RWPE2 (cell line): ENCODE results near the gene OBI1.

Source experiments
- ATAC-seq: fragments of 200-7000 bp; cut with Tn5 transposase; 3 replicates; pipeline ENCODE4 v1.9.1; 2021; ENCODE audit warnings: low read depth
- DNase-seq: peaks from one replicate; pipeline ENCODE4 v3.0.0-alpha.2; 2020; ENCODE audit warnings: low spot score
- H3K27ac ChIP-seq: fragments of 450-650 bp; 2 replicates; pipeline ENCODE4 v1.5.1; 2017; ENCODE audit warnings: mild to moderate bottlenecking; ENCODE audit not compliant: poor library complexity, severe bottlenecking
- H3K27me3 ChIP-seq: fragments of 250-450 bp; sonication (Bioruptor Pico); 2 replicates; pipeline ENCODE4 v1.5.1; 2021; ENCODE audit warnings: mild to moderate bottlenecking, moderate library complexity; ENCODE audit not compliant: insufficient read depth, poor library complexity, severe bottlenecking
- H3K36me3 ChIP-seq: fragments of 250-450 bp; sonication (Bioruptor Pico); 2 replicates; pipeline ENCODE4 v1.5.1; 2020; ENCODE audit warnings: low read depth, mild to moderate bottlenecking, moderate library complexity
- H3K4me1 ChIP-seq: fragments of 250-450 bp; sonication (Bioruptor Pico); 2 replicates; pipeline ENCODE4 v1.5.1; 2021; ENCODE audit warnings: mild to moderate bottlenecking, moderate library complexity; ENCODE audit not compliant: insufficient read depth, poor library complexity, severe bottlenecking
- H3K4me3 ChIP-seq: fragments of 250-450 bp; sonication (Bioruptor Pico); 2 replicates; pipeline ENCODE4 v1.5.1; 2021; ENCODE audit warnings: mild to moderate bottlenecking, moderate library complexity; ENCODE audit not compliant: severe bottlenecking
- H3K9me3 ChIP-seq: fragments of 250-450 bp; sonication (Bioruptor Pico); 2 replicates; pipeline ENCODE4 v1.5.1; 2021; ENCODE audit warnings: mild to moderate bottlenecking, moderate library complexity; ENCODE audit not compliant: severe bottlenecking
- TF ChIP-seq, protein P1 (sequence below): fragments of 450-650 bp; IDR thresholded peaks from one replicate; pipeline ENCODE4 v1.5.1; 2017; ENCODE audit warnings: mild to moderate bottlenecking, moderate library complexity; ENCODE audit not compliant: poor library complexity, severe bottlenecking

Gene OBI1

DNA sequence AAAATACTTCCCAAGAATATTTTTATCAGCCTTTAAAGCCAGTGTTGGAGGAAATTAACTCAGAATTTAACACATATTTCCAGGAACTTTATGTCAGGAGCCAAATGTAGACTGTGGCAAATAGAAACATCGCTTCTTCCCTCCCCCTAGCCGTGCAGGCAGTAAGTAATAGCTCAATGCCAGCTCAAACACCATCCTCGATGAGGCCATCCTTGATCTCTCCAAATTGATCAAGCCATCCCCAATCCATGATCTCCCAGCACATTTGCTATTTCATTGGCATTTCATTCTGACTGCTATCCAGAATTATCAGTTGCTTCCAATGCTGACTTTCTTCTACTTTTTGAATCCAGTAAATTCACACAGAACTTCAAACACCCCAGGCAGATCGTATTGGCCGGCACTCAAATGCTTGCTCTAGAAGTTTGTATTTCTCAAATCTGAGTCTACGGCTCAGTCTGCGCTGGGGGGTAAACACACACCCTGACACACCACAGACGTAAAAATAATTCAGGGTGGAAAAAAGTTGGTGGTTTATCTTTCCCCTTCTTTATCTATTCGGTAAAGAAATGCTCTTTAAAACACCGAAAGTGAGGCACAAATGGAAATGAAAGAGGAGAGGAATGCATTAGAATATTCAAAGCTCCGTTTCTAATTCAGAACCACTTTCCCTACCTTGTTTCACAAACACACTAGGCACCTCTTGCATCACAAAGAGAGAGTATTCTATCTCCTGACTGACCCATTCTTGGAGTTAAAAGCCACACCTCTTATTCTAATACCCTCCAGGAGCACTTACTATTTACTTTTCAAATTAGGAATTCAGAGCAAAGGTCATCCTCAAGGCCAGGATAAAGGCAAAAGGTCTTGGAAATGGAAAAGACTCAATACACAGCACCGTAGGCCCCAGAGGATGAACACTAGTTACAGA lies 991 bp downstream of the OBI1 start:
- peak; percentile 48 for ATAC-seq
- Histone ChIP-seq H3K9me3 (no peaks in the 10 kb centered on the region), H3K4me3 (peak overlapping the region; percentile 52), H3K27me3 (no peaks in the 10 kb centered on the region), H3K27ac (peak overlapping the region; percentile 65), H3K36me3 (0 out of 2 replicates have a peak, but pooled peaks cover 4% of the 10 kb centered on the region), H3K4me1 (peaks cover 4% of the 10 kb centered on the region)
- TF ChIP-seq, protein P1, sequence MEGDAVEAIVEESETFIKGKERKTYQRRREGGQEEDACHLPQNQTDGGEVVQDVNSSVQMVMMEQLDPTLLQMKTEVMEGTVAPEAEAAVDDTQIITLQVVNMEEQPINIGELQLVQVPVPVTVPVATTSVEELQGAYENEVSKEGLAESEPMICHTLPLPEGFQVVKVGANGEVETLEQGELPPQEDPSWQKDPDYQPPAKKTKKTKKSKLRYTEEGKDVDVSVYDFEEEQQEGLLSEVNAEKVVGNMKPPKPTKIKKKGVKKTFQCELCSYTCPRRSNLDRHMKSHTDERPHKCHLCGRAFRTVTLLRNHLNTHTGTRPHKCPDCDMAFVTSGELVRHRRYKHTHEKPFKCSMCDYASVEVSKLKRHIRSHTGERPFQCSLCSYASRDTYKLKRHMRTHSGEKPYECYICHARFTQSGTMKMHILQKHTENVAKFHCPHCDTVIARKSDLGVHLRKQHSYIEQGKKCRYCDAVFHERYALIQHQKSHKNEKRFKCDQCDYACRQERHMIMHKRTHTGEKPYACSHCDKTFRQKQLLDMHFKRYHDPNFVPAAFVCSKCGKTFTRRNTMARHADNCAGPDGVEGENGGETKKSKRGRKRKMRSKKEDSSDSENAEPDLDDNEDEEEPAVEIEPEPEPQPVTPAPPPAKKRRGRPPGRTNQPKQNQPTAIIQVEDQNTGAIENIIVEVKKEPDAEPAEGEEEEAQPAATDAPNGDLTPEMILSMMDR: no peak
- no peak for DNase-seq

DNA sequence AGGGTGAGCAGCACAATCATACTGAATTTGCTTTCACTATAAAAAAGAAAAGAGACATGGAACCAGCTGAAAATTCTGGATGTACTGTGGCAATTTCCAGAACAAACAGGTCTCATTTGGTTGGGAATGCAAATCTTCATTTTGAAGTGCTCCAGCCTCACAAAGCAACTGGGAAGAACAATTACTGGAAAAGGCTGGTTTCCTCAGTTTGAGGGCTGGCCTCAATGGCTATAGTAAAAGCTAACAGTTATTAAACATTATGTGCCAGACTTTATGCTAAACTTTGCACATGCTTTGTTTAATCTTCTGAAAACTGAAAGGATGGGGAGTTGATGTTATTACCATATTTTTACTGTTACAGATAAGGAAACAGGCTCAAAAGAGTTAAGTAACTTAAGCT lies 3.0 kb downstream of the OBI1 start:
- Histone ChIP-seq H3K36me3 (0 out of 2 replicates have a peak, but pooled peaks cover 4% of the 10 kb centered on the region), H3K27me3 (no peaks in the 10 kb centered on the region), H3K4me3 (no peak overlapping the region), H3K4me1 (peaks cover 4% of the 10 kb centered on the region), H3K27ac (no peak overlapping the region), H3K9me3 (no peaks in the 10 kb centered on the region)
- TF ChIP-seq, protein P1: no peak
- DNase-seq: no peak
- no peak for ATAC-seq

DNA sequence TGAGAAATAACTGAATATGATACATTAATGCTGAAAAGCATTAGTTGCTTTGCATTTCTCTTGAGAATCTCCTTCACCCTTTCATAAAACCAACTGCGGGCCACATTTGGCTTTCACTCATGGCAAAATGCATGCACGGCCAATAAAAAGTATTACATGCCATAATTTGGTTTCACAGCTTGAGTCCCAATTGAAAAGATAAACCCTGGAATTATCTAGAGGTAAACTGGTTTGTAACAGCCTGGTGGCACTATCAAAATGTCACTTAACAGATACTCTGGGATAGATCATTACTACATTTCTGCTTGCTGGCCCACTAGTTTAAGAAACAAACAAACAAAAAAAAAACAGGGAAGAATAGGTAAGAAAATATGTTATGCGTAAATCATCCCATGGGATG lies 3.9 kb downstream of the OBI1 start:
- no peak overlapping the region for H3K27ac ChIP-seq
- DNase-seq: no peak
- no peaks in the 10 kb centered on the region for H3K9me3 ChIP-seq
- 0 out of 2 replicates have a peak, but pooled peaks cover 4% of the 10 kb centered on the region for H3K36me3 ChIP-seq
- no peaks in the 10 kb centered on the region for H3K27me3 ChIP-seq
- H3K4me3 ChIP-seq: no peak overlapping the region
- TF ChIP-seq, protein P1: no peak
- peaks cover 4% of the 10 kb centered on the region for H3K4me1 ChIP-seq
- no peak for ATAC-seq

DNA sequence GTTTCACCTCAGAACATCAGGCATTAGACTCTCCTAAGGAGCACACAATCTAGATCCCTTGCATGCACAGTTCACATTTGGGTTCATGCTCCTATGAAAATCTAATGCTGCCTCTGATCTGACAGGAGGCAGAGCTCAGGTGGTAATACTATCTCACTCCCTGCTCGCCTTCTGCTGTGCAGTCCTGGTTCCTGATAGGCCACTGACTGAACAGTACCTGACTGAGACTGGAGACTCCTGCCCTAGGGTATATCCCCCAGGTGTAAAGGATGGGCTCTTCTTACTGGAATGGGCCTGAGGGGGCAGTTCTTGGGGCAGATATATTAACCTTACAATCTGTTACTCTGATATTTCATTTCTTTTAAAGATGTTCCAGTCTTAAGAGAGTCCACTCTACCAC lies 6.3 kb downstream of the OBI1 start:
- TF ChIP-seq, protein P1: no peak
- DNase-seq (no peak), ATAC-seq (no peak)
- no peak overlapping the region for H3K27ac ChIP-seq
- H3K36me3 ChIP-seq: 0 out of 2 replicates have a peak, but pooled peaks cover 4% of the 10 kb centered on the region
- no peaks in the 10 kb centered on the region for H3K27me3 ChIP-seq
- no peaks in the 10 kb centered on the region for H3K9me3 ChIP-seq
- peaks cover 4% of the 10 kb centered on the region for H3K4me1 ChIP-seq
- no peak overlapping the region for H3K4me3 ChIP-seq

DNA sequence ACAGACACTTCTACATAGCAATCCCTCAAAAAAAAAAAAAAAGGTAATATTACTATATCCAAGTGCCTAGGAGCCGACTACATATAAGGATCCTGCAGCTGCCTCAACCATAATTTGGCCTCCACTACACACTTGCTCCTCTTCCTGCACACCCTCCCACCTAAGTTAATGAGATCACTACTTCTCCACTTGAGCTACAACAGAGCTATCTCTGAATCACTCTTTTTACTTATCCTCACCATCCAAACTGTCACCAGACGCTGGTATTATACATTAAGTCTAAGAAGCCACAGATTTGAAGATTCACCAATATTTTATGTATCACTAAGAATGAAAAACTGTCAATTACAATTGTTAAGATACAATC lies 8.3 kb downstream of the OBI1 start:
- Histone ChIP-seq H3K9me3 (no peaks in the 10 kb centered on the region), H3K36me3 (0 out of 2 replicates have a peak, but pooled peaks cover 3% of the 10 kb centered on the region), H3K27me3 (no peaks in the 10 kb centered on the region), H3K27ac (no peak overlapping the region), H3K4me1 (no peaks in the 10 kb centered on the region), H3K4me3 (no peak overlapping the region)
- DNase-seq (no peak), ATAC-seq (no peak)
- TF ChIP-seq, protein P1: no peak
